H1 (cell line): ENCODE measurements around the gene RPL26. TPM values are rescaled to one million over a fixed set of nuclear protein-coding genes. Genes with fewer than 3 reads are reported as not detected.

Experiments used
- CTCF ChIA-PET: fragments of 300-600 bp; sonication (Branson Sonifier 250); formaldehyde crosslinking; loops from one replicate; lab custom pipeline; 2021; ENCODE audit not compliant: partially characterized antibody; lab: Charles Lee
- POLR2A ChIA-PET: fragments of 300-600 bp; sonication (Branson Sonifier 250); formaldehyde crosslinking; loops from one replicate; lab custom pipeline; 2021; ENCODE audit warnings: inconsistent platforms; ENCODE audit not compliant: partially characterized antibody; lab: Charles Lee
- DNase-seq, 2 experiments: peaks; one replicate each; pipeline versions ENCODE4 v3.0.0 to v3.0.0-alpha.2; 2010 to 2022; ENCODE audit warnings: low spot score in 2 of 2, low read depth in 1 of 2, mixed read lengths in 1 of 2
- FAIRE-seq: peaks from 2 replicates; lab custom pipeline; 2011; peaks lifted over from hg19 to GRCh38; lab: Jason Lieb, UNC
- H2AFZ ChIP-seq: 2 replicates; pipeline ENCODE4 v1.8.1; 2012; ENCODE audit warnings: low read length, inconsistent platforms
- H2AK5ac ChIP-seq: 2 replicates; pipeline ENCODE4 v1.6.1; 2013; ENCODE audit warnings: low read depth, low read length
- H2BK120ac ChIP-seq: replicated peaks from 2 replicates; pipeline ENCODE3; 2013; ENCODE audit warnings: low read depth, low read length, inconsistent platforms
- H2BK12ac ChIP-seq: 2 replicates; pipeline ENCODE4 v1.6.1; 2013; ENCODE audit warnings: low read depth, low read length
- H2BK15ac ChIP-seq: 2 replicates; pipeline ENCODE4 v1.6.1; 2013; ENCODE audit warnings: low read length
- H2BK20ac ChIP-seq: 2 replicates; pipeline ENCODE4 v1.6.1; 2013; ENCODE audit warnings: low read length
- H2BK5ac ChIP-seq: 2 replicates; pipeline ENCODE4 v1.6.1; 2013; ENCODE audit warnings: low read depth, low read length
- H3K14ac ChIP-seq: 2 replicates; pipeline ENCODE4 v1.6.1; 2013; ENCODE audit warnings: inconsistent platforms; ENCODE audit not compliant: insufficient read length
- H3K18ac ChIP-seq: 2 replicates; pipeline ENCODE4 v1.6.1; 2013; ENCODE audit warnings: low read length; ENCODE audit errors: extremely low read depth
- H3K23ac ChIP-seq: 2 replicates; pipeline ENCODE4 v1.6.1; 2013; ENCODE audit warnings: inconsistent platforms; ENCODE audit not compliant: insufficient read length
- H3K23me2 ChIP-seq: 2 replicates; pipeline ENCODE4 v1.6.1; 2013; ENCODE audit warnings: low read depth, low read length
- H3K27ac ChIP-seq: 2 replicates; pipeline ENCODE4 v1.6.1; 2011; ENCODE audit warnings: low read depth, low read length, inconsistent platforms
- H3K27me3 ChIP-seq, 4 experiments: replicated peaks in 1 of 4; 1 replicate in 1 of 4; 2 replicates in 3 of 4; pipeline versions ENCODE4 v1.6.1 to v1.8.1; 2011 to 2013; ENCODE audit warnings: low read length in 3 of 4, mild to moderate bottlenecking in 3 of 4, inconsistent platforms in 2 of 4, mixed read lengths in 2 of 4, moderate library complexity in 1 of 4; ENCODE audit not compliant: control insufficient read depth in 3 of 4, insufficient read depth in 3 of 4; ENCODE audit errors: extremely low read depth in 1 of 4
- H3K36me3 ChIP-seq, 4 experiments: 2 replicates each; pipeline versions ENCODE4 v1.6.1 to v1.8.1; 2011 to 2013; ENCODE audit warnings: mild to moderate bottlenecking in 4 of 4, low read length in 3 of 4, moderate library complexity in 2 of 4, control low read depth in 1 of 4, inconsistent platforms in 1 of 4; ENCODE audit not compliant: insufficient read depth in 4 of 4, control insufficient read depth in 2 of 4
- H3K4ac ChIP-seq: replicated peaks from 2 replicates; pipeline ENCODE3; 2013; ENCODE audit warnings: low read length, low read depth, mixed read lengths, inconsistent platforms; ENCODE audit not compliant: insufficient read length
- H3K4me1 ChIP-seq, 4 experiments: replicated peaks in 1 of 4; 1 replicate in 1 of 4; 2 replicates in 3 of 4; pipeline versions ENCODE4 v1.6.1 to v1.8.1; 2011 to 2013; ENCODE audit warnings: low read length in 3 of 4, inconsistent platforms in 2 of 4, mixed read lengths in 1 of 4; ENCODE audit not compliant: insufficient read depth in 4 of 4, control insufficient read depth in 3 of 4
- H3K4me2 ChIP-seq, 2 experiments: 2 replicates each; pipeline versions ENCODE4 v1.6.1 to v1.8.1; 2011 to 2013; ENCODE audit warnings: low read depth in 2 of 2, low read length in 2 of 2, control low read depth in 1 of 2, inconsistent platforms in 1 of 2, mild to moderate bottlenecking in 1 of 2; ENCODE audit not compliant: insufficient read depth in 1 of 2
- H3K4me3 ChIP-seq, 4 experiments: fragments of 200-600, 300-600 bp in 1 of 4; sonication (generic), shearing (Covaris generic), sonication (Bioruptor Twin) in 1 of 4; 2 replicates each; pipeline versions ENCODE4 v1.5.1 to v1.8.1; 2011 to 2016; ENCODE audit warnings: low read length in 4 of 4, low read depth in 3 of 4, control low read depth in 2 of 4, inconsistent platforms in 2 of 4, mild to moderate bottlenecking in 2 of 4, mixed read lengths in 1 of 4, moderate library complexity in 1 of 4; ENCODE audit not compliant: insufficient read depth in 2 of 4; ENCODE audit errors: extremely low read depth in 1 of 4
- H3K56ac ChIP-seq: replicated peaks from 2 replicates; pipeline ENCODE3; 2013; ENCODE audit warnings: low read depth, mild to moderate bottlenecking, mixed read lengths, low read length, inconsistent platforms; ENCODE audit not compliant: insufficient read length
- H3K79me1 ChIP-seq: 2 replicates; pipeline ENCODE4 v1.6.1; 2013; ENCODE audit warnings: low read depth, low read length, control low read depth
- H3K79me2 ChIP-seq, 2 experiments: 2 replicates each; pipeline versions ENCODE4 v1.6.1 to v1.8.1; 2012 to 2013; ENCODE audit warnings: low read length in 2 of 2, mild to moderate bottlenecking in 2 of 2, inconsistent platforms in 1 of 2; ENCODE audit not compliant: insufficient read depth in 2 of 2, control insufficient read depth in 1 of 2
- H3K9ac ChIP-seq, 4 experiments: replicated peaks in 1 of 4; 1 replicate in 1 of 4; 2 replicates in 3 of 4; pipeline versions ENCODE4 v1.6.1 to v1.8.1; 2011 to 2013; ENCODE audit warnings: low read depth in 3 of 4, low read length in 3 of 4, control low read depth in 2 of 4, mild to moderate bottlenecking in 2 of 4, moderate library complexity in 2 of 4, inconsistent platforms in 1 of 4; ENCODE audit errors: extremely low read depth in 1 of 4
- H3K9me3 ChIP-seq, 2 experiments: 2 replicates each; pipeline versions ENCODE4 v1.6.1 to v1.8.1; 2012 to 2013; ENCODE audit warnings: mild to moderate bottlenecking in 2 of 2, moderate library complexity in 2 of 2, control low read depth in 1 of 2, inconsistent platforms in 1 of 2, low read depth in 1 of 2, low read length in 1 of 2, mixed read lengths in 1 of 2; ENCODE audit not compliant: insufficient read depth in 2 of 2
- H4K20me1 ChIP-seq, 2 experiments: replicated peaks in 1 of 2; 2 replicates each; pipeline versions ENCODE3 to v1.8.1; 2011 to 2013; ENCODE audit warnings: inconsistent platforms in 2 of 2, low read length in 2 of 2, mild to moderate bottlenecking in 1 of 2; ENCODE audit not compliant: insufficient read depth in 2 of 2, control insufficient read depth in 1 of 2
- H4K5ac ChIP-seq: 2 replicates; pipeline ENCODE4 v1.6.1; 2013; ENCODE audit warnings: low read length, low read depth, mixed read lengths, inconsistent platforms; ENCODE audit not compliant: insufficient read length
- H4K8ac ChIP-seq: 2 replicates; pipeline ENCODE4 v1.8.0; 2013; ENCODE audit warnings: mild to moderate bottlenecking, moderate library complexity, low read length, inconsistent platforms; ENCODE audit not compliant: insufficient read depth; ENCODE audit errors: extremely low read depth
- H4K91ac ChIP-seq: replicated peaks from 2 replicates; pipeline ENCODE3; 2013; ENCODE audit warnings: low read length, mixed read lengths, inconsistent platforms; ENCODE audit not compliant: insufficient read length
- POLR2A ChIP-seq, 2 experiments: IDR thresholded peaks; 1 replicate in 1 of 2; 2 replicates in 1 of 2; pipeline ENCODE4 v1.6.1; 2011; ENCODE audit warnings: low read depth in 2 of 2, low read length in 2 of 2, mild to moderate bottlenecking in 2 of 2; ENCODE audit errors: control extremely low read depth in 1 of 2
- POLR2AphosphoS5 ChIP-seq: IDR thresholded peaks from 2 replicates; pipeline ENCODE4 v1.6.1; 2011; ENCODE audit warnings: low read depth, low read length
- SIN3A ChIP-seq, 2 experiments: IDR thresholded peaks in 1 of 2; conservative IDR thresholded peaks in 1 of 2; 2 replicates each; pipeline ENCODE4 v1.6.1; 2011 to 2012; ENCODE audit warnings: low read length in 2 of 2, improper control_type of control experiment in 1 of 2, low read depth in 1 of 2, mild to moderate bottlenecking in 1 of 2
- TAF1 ChIP-seq: IDR thresholded peaks from 2 replicates; pipeline ENCODE4 v1.6.1; 2011; ENCODE audit warnings: mild to moderate bottlenecking, low read depth, low read length
- TAF7 ChIP-seq: optimal IDR thresholded peaks from 2 replicates; pipeline ENCODE3; 2011; ENCODE audit warnings: low read depth, mild to moderate bottlenecking, inconsistent platforms, low read length, moderate library complexity, borderline replicate concordance
- WGBS, 2 experiments: shearing (Covaris generic) in 1 of 2; methylation state at CpG; one replicate each; pipeline versions ENCODE4 v1.1.6 to v1.1.7; 2013 to 2015; ENCODE audit warnings: low lambda C conversion rate in 2 of 2, mixed read lengths in 2 of 2, inconsistent platforms in 1 of 2, low coverage in 1 of 2, missing lambda C conversion rate in 1 of 2; ENCODE audit not compliant: insufficient replicate concordance in 2 of 2, insufficient coverage in 1 of 2, insufficient read length in 1 of 2; ENCODE audit errors: extremely low coverage in 1 of 2, missing lambda C conversion rate in 1 of 2; 5-methylcytosine and 5-hydroxymethylcytosine counted together
- polyA plus RNA-seq, 7 experiments: library from polyadenylated mRNA; depleted of rRNA in 3 of 7; stranded (reverse) in 5 of 7; unstranded in 2 of 7; fragments of >200 nt in 5 of 7; fragments of 200-250 nt in 2 of 7; gene quantifications; 1 replicate in 5 of 7; 2 replicates in 1 of 7; 4 replicates in 1 of 7; pipeline versions ENCODE4 v1.2.1 to v1.2.3, GENCODE V29; 2011 to 2013; ENCODE audit warnings: missing spikeins in 2 of 7, mixed read lengths in 2 of 7
- total RNA-seq: library from RNA; stranded (reverse); fragmentation: NEBNext Ultra II Directional; extraction: Animal tissue kit (Norgen Biotek cat#: 25700); gene quantifications from 2 replicates; pipeline ENCODE4 v1.2.1, GENCODE V29; 2021
- TF ChIP-seq, protein P1 (sequence below): IDR thresholded peaks from 2 replicates; pipeline ENCODE4 v1.6.1; 2012; ENCODE audit warnings: low read length, inconsistent platforms

Gene RPL26
- total and polyA plus RNA-seq, 2 of the 8 experiments (the other 6 are each of a cell fraction or from before 2014, with no cell fraction given) = 1,963 to 2,554 TPM

DNA sequence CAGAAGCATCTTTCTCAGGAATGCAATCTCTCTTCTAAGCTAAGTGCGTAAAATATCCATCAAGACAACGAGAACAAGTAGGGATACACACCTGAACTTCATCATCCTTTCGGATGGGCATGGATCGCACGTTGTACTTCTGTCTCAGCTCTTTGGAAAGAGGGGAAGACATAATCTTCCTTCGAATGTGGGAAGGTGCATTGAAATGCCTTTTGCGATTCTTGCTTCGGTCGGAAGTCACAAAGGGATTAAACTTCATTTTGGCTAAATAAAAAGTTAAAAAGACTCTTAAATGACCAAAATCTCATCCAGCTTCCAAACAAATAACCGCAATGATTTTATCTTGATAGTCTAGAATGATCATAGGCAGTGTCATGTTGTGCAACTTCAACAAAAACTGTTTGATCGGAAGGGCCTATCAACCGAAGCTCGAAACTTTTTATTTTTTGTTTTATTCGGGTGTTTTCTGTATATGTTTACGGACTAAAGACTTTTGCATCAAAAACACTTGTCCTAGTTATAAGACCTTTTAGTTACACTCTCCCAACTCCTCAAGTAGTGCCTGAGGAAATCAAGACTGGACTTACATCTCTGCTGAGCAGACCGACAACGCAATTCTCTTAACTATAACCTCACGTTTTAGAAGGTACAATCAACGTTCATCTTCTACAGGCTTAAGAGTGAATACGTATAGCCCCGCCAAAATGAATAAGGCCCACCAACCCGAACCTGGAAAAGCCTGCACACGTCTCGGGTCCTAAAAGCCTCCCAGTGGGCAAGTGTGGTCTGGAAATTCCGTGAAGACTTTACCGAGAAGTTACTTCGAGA, 727 bp downstream of the RPL26 start:
- H4K5ac ChIP-seq = no peak overlapping the region
- peaks cover 5% of the 10 kb centered on the region; the same call in 1 of the 2 replicates for H3K23me2 ChIP-seq
- H3K79me2 ChIP-seq = peaks cover 13 to 37% of the 10 kb centered on the region in 2 experiments; a peak in 3 of 4 replicates
- no peak overlapping the region for H2BK15ac ChIP-seq
- peaks cover 0 to 12% (median 4%) of the 10 kb centered on the region in 4 experiments; a peak in 5 of 7 replicates for H3K4me1 ChIP-seq
- TF ChIP-seq SIN3A (conservative IDR thresholded peaks at IDR 0.05 in 1 of 2, IDR thresholded peaks at IDR 0.05 in 1 of 2; ENCODE audit: low read depth in 1 of 2, low read length in 2 of 2) (0 out of 4 replicates have a peak, but pooled peaks of 1 of the 2 experiments have one; percentile 30), TAF1 (no peak), POLR2AphosphoS5 (peak; percentile 43; the same call in 1 of the 2 replicates), TAF7 (peak; percentile 23), POLR2A (IDR thresholded peaks at IDR 0.05; ENCODE audit: control extremely low read depth in 1 of 2, low read depth in 2 of 2, low read length in 2 of 2) (peak; percentile 24 to 40; a peak in 2 of 3 replicates)
- TF ChIP-seq, protein P1, sequence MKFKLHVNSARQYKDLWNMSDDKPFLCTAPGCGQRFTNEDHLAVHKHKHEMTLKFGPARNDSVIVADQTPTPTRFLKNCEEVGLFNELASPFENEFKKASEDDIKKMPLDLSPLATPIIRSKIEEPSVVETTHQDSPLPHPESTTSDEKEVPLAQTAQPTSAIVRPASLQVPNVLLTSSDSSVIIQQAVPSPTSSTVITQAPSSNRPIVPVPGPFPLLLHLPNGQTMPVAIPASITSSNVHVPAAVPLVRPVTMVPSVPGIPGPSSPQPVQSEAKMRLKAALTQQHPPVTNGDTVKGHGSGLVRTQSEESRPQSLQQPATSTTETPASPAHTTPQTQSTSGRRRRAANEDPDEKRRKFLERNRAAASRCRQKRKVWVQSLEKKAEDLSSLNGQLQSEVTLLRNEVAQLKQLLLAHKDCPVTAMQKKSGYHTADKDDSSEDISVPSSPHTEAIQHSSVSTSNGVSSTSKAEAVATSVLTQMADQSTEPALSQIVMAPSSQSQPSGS = no peak
- TF ChIP-seq, all 59 proteins: peak for 4
- DNase-seq = no peak
- H4K20me1 ChIP-seq = peaks cover 10 to 15% of the 10 kb centered on the region in 2 experiments
- no peak overlapping the region for H3K23ac ChIP-seq
- H3K4ac ChIP-seq = no peak overlapping the region
- ChIA-PET CTCF (interaction anchor here (0.6 to 1.4 kb wide), 9 partner anchors 9 to 254 kb away, joined by 3 to 5 read pairs (median 3); partner anchors contain the start of gene SLC25A35), POLR2A (interaction anchor here (0.6 to 4.6 kb wide), 45 partner anchors 11 to 797 kb away, joined by 3 to 51 read pairs (median 4); partner anchors contain the start of genes AURKB, NDEL1, RANGRF and RNF222)
- H2AFZ ChIP-seq = no peak overlapping the region
- H3K27ac ChIP-seq = peak overlapping the region; percentile 76
- WGBS, 2 experiments = 20% methylated on average over 27 of the region's 27 CpGs; no CpG with 5 or more reads in 1 of the 2 experiments
- H3K18ac ChIP-seq = peak overlapping the region; percentile 38; the same call in 1 of the 2 replicates
- peak overlapping the region; percentile 98; the same call in 1 of the 2 replicates for H4K8ac ChIP-seq
- H3K4me3 ChIP-seq = peak overlapping the region; percentile 91 to 100 (median 98)
- FAIRE-seq = no peak
- H2BK20ac ChIP-seq = no peak overlapping the region
- H3K27me3 ChIP-seq = no peaks in the 10 kb centered on the region
- no peak overlapping the region for H2AK5ac ChIP-seq
- no peak overlapping the region for H3K14ac ChIP-seq
- no peak overlapping the region; the same call in 1 of the 2 replicates for H2BK5ac ChIP-seq
- no peak overlapping the region for H4K91ac ChIP-seq
- peaks cover 27 to 49% (median 38%) of the 10 kb centered on the region in 4 experiments for H3K36me3 ChIP-seq
- H3K9ac ChIP-seq = peak overlapping the region; percentile 92 to 98 (median 96)
- H3K9me3 ChIP-seq = no peaks in the 10 kb centered on the region
- no peak overlapping the region for H2BK12ac ChIP-seq
- peak overlapping the region; percentile 80 to 87 for H3K4me2 ChIP-seq
- 0 out of 2 replicates have a peak, but pooled peaks cover 2% of the 10 kb centered on the region for H3K79me1 ChIP-seq
- no peak overlapping the region for H2BK120ac ChIP-seq
- H3K56ac ChIP-seq = peak overlapping the region; percentile 52
